GM23338 (cell line): Measurements from ENCODE around the gene MYO7B. TPM values are rescaled to one million over a fixed set of nuclear protein-coding genes. Genes with fewer than 3 reads are reported as not detected.

ENCODE experiments used
- ATAC-seq: fragments of 200-7000 bp; cut with Tn5 transposase; 3 replicates; pipeline ENCODE4 v1.9.1; 2020
- DNase-seq: peaks from one replicate; pipeline ENCODE4 v3.0.0-alpha.2; 2015; ENCODE audit warnings: low spot score
- H2AFZ ChIP-seq: fragments of 200-600 bp; sonication (generic); 2 replicates; pipeline ENCODE4 v1.8.0; 2016; ENCODE audit warnings: antibody characterized with exemption, mild to moderate bottlenecking, moderate library complexity
- H3F3A ChIP-seq: fragments of 200-600 bp; sonication (generic); replicated peaks from 2 replicates; pipeline ENCODE4 v1.8.0; 2017; ENCODE audit warnings: antibody characterized with exemption, mixed run types, low read depth
- H3K27ac ChIP-seq: fragments of 200-600 bp; sonication (generic); 2 replicates; pipeline ENCODE4 v1.6.1; 2016; ENCODE audit warnings: low read depth
- H3K27me3 ChIP-seq: fragments of 200-600 bp; sonication (generic); 2 replicates; pipeline ENCODE4 v1.8.0; 2016; ENCODE audit warnings: mild to moderate bottlenecking, mixed run types, moderate library complexity; ENCODE audit not compliant: insufficient read depth
- H3K36me3 ChIP-seq: fragments of 200-600 bp; sonication (generic); 2 replicates; pipeline ENCODE4 v1.8.0; 2016; ENCODE audit warnings: mild to moderate bottlenecking; ENCODE audit not compliant: insufficient read depth
- H3K4me1 ChIP-seq: fragments of 200-600 bp; sonication (generic); 2 replicates; pipeline ENCODE4 v1.8.0; 2016; ENCODE audit warnings: mild to moderate bottlenecking, moderate library complexity; ENCODE audit not compliant: insufficient read depth
- H3K4me2 ChIP-seq: fragments of 200-600 bp; sonication (generic); 2 replicates; pipeline ENCODE4 v1.7.1; 2017; ENCODE audit warnings: mixed run types
- H3K4me3 ChIP-seq: fragments of 200-600 bp; sonication (generic); 2 replicates; pipeline ENCODE4 v1.6.1; 2016; ENCODE audit warnings: mixed run types
- H3K79me2 ChIP-seq: fragments of 200-600 bp; sonication (generic); replicated peaks from 2 replicates; pipeline ENCODE4 v1.8.0; 2017; ENCODE audit warnings: mild to moderate bottlenecking; ENCODE audit not compliant: insufficient read depth
- H3K9me2 ChIP-seq: fragments of 200-600 bp; sonication (generic); 2 replicates; pipeline ENCODE4 v1.8.0; 2017; ENCODE audit not compliant: insufficient read depth
- H4K20me1 ChIP-seq: fragments of 200-600 bp; sonication (generic); replicated peaks from 2 replicates; pipeline ENCODE4 v1.8.0; 2017; ENCODE audit warnings: mild to moderate bottlenecking; ENCODE audit not compliant: insufficient read depth
- H3K27ac Mint-ChIP-seq: 2 replicates; pipeline ENCODE4 v1.8.0; 2020; ENCODE audit warnings: inconsistent platforms, mild to moderate bottlenecking, moderate library complexity, mixed read lengths
- H3K27me3 Mint-ChIP-seq: 3 replicates; pipeline ENCODE4 v1.8.0; 2022; ENCODE audit warnings: low read depth, mild to moderate bottlenecking, moderate library complexity, mixed read lengths, inconsistent platforms; ENCODE audit not compliant: insufficient read depth, poor library complexity
- H3K36me3 Mint-ChIP-seq: 3 replicates; pipeline ENCODE4 v1.8.0; 2021; ENCODE audit warnings: low read depth, mild to moderate bottlenecking, inconsistent platforms, moderate library complexity, mixed read lengths
- H3K4me1 Mint-ChIP-seq: 3 replicates; pipeline ENCODE4 v1.8.0; 2020; ENCODE audit warnings: mild to moderate bottlenecking, inconsistent platforms, mixed read lengths
- H3K4me3 Mint-ChIP-seq: 3 replicates; pipeline ENCODE4 v1.8.0; 2021; ENCODE audit warnings: moderate library complexity, mild to moderate bottlenecking, inconsistent platforms, mixed read lengths
- H3K9me3 Mint-ChIP-seq: 3 replicates; pipeline ENCODE4 v1.8.0; 2020; ENCODE audit warnings: moderate library complexity, mild to moderate bottlenecking, inconsistent platforms, mixed read lengths
- NANOG ChIP-seq: IDR thresholded peaks from 2 replicates; pipeline ENCODE4 v1.6.1; 2016; ENCODE audit warnings: antibody characterized with exemption, borderline replicate concordance
- REST ChIP-seq: IDR thresholded peaks from one replicate; pipeline ENCODE4 v1.6.1; 2018; ENCODE audit warnings: antibody characterized with exemption; ENCODE audit not compliant: unreplicated experiment
- ZNF114 ChIP-seq: fragments of 250-450 bp; sonication (Bioruptor Pico); IDR thresholded peaks from 2 replicates; pipeline ENCODE4 v1.5.0; 2020; ENCODE audit warnings: mild to moderate bottlenecking, moderate library complexity
- ZNF331 ChIP-seq: fragments of 250-450 bp; sonication (Bioruptor Pico); IDR thresholded peaks from 2 replicates; pipeline ENCODE4 v1.5.0; 2020; ENCODE audit warnings: low read depth, mild to moderate bottlenecking, moderate library complexity
- ZNF462 ChIP-seq: fragments of 250-450 bp; sonication (Bioruptor Pico); IDR thresholded peaks from 2 replicates; pipeline ENCODE4 v1.5.0; 2020; ENCODE audit warnings: mild to moderate bottlenecking, moderate library complexity
- polyA plus RNA-seq: library from polyadenylated mRNA; unstranded; fragments of >200 nt; fragmentation: Nextera tagmentation; extraction: Ambion mirVana; gene quantifications from 2 replicates; pipeline ENCODE4 v1.2.1, GENCODE V29; 2016
- total RNA-seq: library from RNA; depleted of rRNA; stranded (reverse); fragments of >200 nt; shearing (Covaris generic); gene quantifications from 2 replicates; pipeline ENCODE4 v1.2.3, GENCODE V29; 2014

MYO7B gene
- total and polyA plus RNA-seq, 2 experiments from 2014 or later, result not detected

- no peaks in the 10 kb centered on the region for H3K79me2 ChIP-seq
- Mint-ChIP-seq H3K9me3 (0 out of 3 replicates have a peak, but pooled peaks cover 5% of the 10 kb centered on the region), H3K36me3 (no peaks in the 10 kb centered on the region; the same call in 2 of the 3 replicates), H3K4me3 (no peak overlapping the region), H3K27me3 (peaks cover 17% of the 10 kb centered on the region), H3K27ac (no peak overlapping the region), H3K4me1 (no peaks in the 10 kb centered on the region)
- no peak overlapping the region for H3K27ac ChIP-seq
- ATAC-seq, result no peak
- no peaks in the 10 kb centered on the region for H3K27me3 ChIP-seq
- H3K36me3 ChIP-seq, result no peaks in the 10 kb centered on the region
- H4K20me1 ChIP-seq, result no peaks in the 10 kb centered on the region
- no peaks in the 10 kb centered on the region for H3K4me1 ChIP-seq
- H3F3A ChIP-seq, result no peaks in the 10 kb centered on the region
- H3K9me2 ChIP-seq, result peaks cover 3% of the 10 kb centered on the region; the same call in 1 of the 2 replicates
- no peak overlapping the region for H2AFZ ChIP-seq
- TF ChIP-seq REST (no peak), ZNF331 (CRISPR knock-in tag) (no peak), ZNF462 (no peak), NANOG (no peak), ZNF114 (CRISPR knock-in tag) (no peak)
- H3K4me3 ChIP-seq, result no peak overlapping the region
- H3K4me2 ChIP-seq, result no peak overlapping the region
- DNase-seq, result no peak
Observed at GRCh38 chr2:127609031-127609751, 73.7 kb downstream of the MYO7B start.
